ENCODE measurements around the gene MAU2. TPM values are rescaled to one million over a fixed set of nuclear protein-coding genes. Genes with fewer than 3 reads are reported as not detected.

MAU2 gene
- total RNA-seq, 1 donor from 2014 or later, result 45.4 TPM

GRCh38 chr19:19403373-19403901 is 82.8 kb downstream of the MAU2 start:
- no peak for TF ChIP-seq CTCF (IDR thresholded peaks at IDR 0.05)
- Mint-ChIP-seq H3K27ac (ENCODE audit: unreplicated experiment) (peak overlapping the region; percentile 91), H3K4me3 (ENCODE audit: unreplicated experiment) (no peak overlapping the region), H3K4me1 (ENCODE audit: low read depth) (peaks cover 59% of the 10 kb centered on the region), H3K27me3 (ENCODE audit: low read depth) (no peaks in the 10 kb centered on the region), H3K9me3 (ENCODE audit: low read depth) (no peaks in the 10 kb centered on the region), H3K36me3 (ENCODE audit: low read depth) (no peaks in the 10 kb centered on the region)
- DNase-seq (ENCODE audit: low spot score), result no peak

GRCh38 chr19:19404879-19405860 is 84.5 kb downstream of the MAU2 start, which contains the start of gene GATAD2A:
GATAD2A (plus strand) TSS chr19:19405675; CDS start chr19:19465346, 59,671 bp downstream.
- Mint-ChIP-seq H3K36me3 (ENCODE audit: low read depth) (no peaks in the 10 kb centered on the region), H3K27ac (ENCODE audit: unreplicated experiment) (peak within 1 kb of the TSS; percentile 99), H3K9me3 (ENCODE audit: low read depth) (no peaks in the 10 kb centered on the region), H3K4me1 (ENCODE audit: low read depth) (peaks cover 64% of the 10 kb centered on the region), H3K27me3 (ENCODE audit: low read depth) (no peaks in the 10 kb centered on the region), H3K4me3 (ENCODE audit: unreplicated experiment) (peak within 1 kb of the TSS; percentile 92)
- TF ChIP-seq CTCF (IDR thresholded peaks at IDR 0.05), result peak; percentile 64
- DNase-seq (ENCODE audit: low spot score), result peak; percentile 94

GRCh38 chr19:19405971-19406877 is 85.6 kb downstream of the MAU2 start:
- peaks cover 69% of the 10 kb centered on the region for H3K4me1 Mint-ChIP-seq (ENCODE audit: low read depth)
- H3K36me3 Mint-ChIP-seq (ENCODE audit: low read depth), result no peaks in the 10 kb centered on the region
- TF ChIP-seq CTCF (IDR thresholded peaks at IDR 0.05), result no peak
- H3K9me3 Mint-ChIP-seq (ENCODE audit: low read depth), result no peaks in the 10 kb centered on the region
- H3K27me3 Mint-ChIP-seq (ENCODE audit: low read depth), result no peaks in the 10 kb centered on the region
- H3K27ac Mint-ChIP-seq (ENCODE audit: unreplicated experiment), result peak overlapping the region; percentile 92
- H3K4me3 Mint-ChIP-seq (ENCODE audit: unreplicated experiment), result peak overlapping the region; percentile 92
- DNase-seq (ENCODE audit: low spot score), result no peak

GRCh38 chr19:19406878-19407632 is 86.4 kb downstream of the MAU2 start:
- peak; percentile 77 for TF ChIP-seq CTCF (IDR thresholded peaks at IDR 0.05)
- H3K4me3 Mint-ChIP-seq (ENCODE audit: unreplicated experiment), result peak overlapping the region; percentile 92
- no peak for DNase-seq (ENCODE audit: low spot score)
- H3K27me3 Mint-ChIP-seq (ENCODE audit: low read depth), result no peaks in the 10 kb centered on the region
- H3K27ac Mint-ChIP-seq (ENCODE audit: unreplicated experiment), result peak overlapping the region; percentile 92
- H3K36me3 Mint-ChIP-seq (ENCODE audit: low read depth), result no peaks in the 10 kb centered on the region
- no peaks in the 10 kb centered on the region for H3K9me3 Mint-ChIP-seq (ENCODE audit: low read depth)
- H3K4me1 Mint-ChIP-seq (ENCODE audit: low read depth), result peaks cover 69% of the 10 kb centered on the region
